ENCODE measurements around the gene TGFBR3.

The TGFBR3 gene

DNA sequence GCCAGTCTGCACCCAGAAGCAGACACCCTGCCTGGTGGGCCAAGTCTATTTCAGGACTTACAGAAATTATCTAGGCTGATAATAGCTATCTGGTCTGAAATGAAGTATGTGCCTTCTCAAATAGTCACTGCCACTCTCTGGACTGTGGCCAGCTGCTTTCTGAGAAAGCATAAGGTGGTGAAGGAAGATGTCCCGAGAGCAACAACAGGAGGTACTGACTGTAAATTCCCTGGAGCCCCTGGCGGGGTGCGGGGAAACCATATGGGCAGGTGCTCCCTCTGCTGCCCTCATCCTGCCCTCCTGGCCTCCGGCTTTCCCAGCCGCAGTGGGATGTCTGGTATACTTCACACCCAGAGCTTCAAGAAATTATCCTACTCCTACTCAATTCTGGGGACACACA is 86.8 kb downstream of the TGFBR3 start:
- Histone ChIP-seq H3K4me2 (ENCODE audit: low read length) (no peak overlapping the region), H3K9me3 (ENCODE audit: low read length) (no peaks in the 10 kb centered on the region), H3K9ac (ENCODE audit: low read length) (no peak overlapping the region), H3K4me3 (ENCODE audit: low read depth, low read length, poor library complexity, severe bottlenecking) (no peak overlapping the region), H3F3A (ENCODE audit: insufficient read depth, low read length) (no peaks in the 10 kb centered on the region), H3K27ac (ENCODE audit: low read depth, low read length, poor library complexity, severe bottlenecking) (no peak overlapping the region), H2AFZ (ENCODE audit: low read length) (no peak overlapping the region), H3K27me3 (ENCODE audit: insufficient read depth, low read length) (no peaks in the 10 kb centered on the region), H3K79me2 (ENCODE audit: insufficient read depth, low read length) (no peaks in the 10 kb centered on the region), H3K4me1 (ENCODE audit: insufficient read depth, low read length, severe bottlenecking) (peaks cover 12% of the 10 kb centered on the region), H3K9me2 (ENCODE audit: low read depth, low read length) (no peaks in the 10 kb centered on the region), H4K20me1 (ENCODE audit: insufficient read depth, low read length) (no peaks in the 10 kb centered on the region), H3K36me3 (ENCODE audit: insufficient read depth, low read length) (no peaks in the 10 kb centered on the region)
- TF ChIP-seq, protein P1, sequence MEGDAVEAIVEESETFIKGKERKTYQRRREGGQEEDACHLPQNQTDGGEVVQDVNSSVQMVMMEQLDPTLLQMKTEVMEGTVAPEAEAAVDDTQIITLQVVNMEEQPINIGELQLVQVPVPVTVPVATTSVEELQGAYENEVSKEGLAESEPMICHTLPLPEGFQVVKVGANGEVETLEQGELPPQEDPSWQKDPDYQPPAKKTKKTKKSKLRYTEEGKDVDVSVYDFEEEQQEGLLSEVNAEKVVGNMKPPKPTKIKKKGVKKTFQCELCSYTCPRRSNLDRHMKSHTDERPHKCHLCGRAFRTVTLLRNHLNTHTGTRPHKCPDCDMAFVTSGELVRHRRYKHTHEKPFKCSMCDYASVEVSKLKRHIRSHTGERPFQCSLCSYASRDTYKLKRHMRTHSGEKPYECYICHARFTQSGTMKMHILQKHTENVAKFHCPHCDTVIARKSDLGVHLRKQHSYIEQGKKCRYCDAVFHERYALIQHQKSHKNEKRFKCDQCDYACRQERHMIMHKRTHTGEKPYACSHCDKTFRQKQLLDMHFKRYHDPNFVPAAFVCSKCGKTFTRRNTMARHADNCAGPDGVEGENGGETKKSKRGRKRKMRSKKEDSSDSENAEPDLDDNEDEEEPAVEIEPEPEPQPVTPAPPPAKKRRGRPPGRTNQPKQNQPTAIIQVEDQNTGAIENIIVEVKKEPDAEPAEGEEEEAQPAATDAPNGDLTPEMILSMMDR (IDR thresholded peaks at IDR 0.05; ENCODE audit: low read length) = no peak
- TF ChIP-seq EZH2 (IDR thresholded peaks at IDR 0.05; ENCODE audit: borderline replicate concordance, low read length) = no peak

DNA sequence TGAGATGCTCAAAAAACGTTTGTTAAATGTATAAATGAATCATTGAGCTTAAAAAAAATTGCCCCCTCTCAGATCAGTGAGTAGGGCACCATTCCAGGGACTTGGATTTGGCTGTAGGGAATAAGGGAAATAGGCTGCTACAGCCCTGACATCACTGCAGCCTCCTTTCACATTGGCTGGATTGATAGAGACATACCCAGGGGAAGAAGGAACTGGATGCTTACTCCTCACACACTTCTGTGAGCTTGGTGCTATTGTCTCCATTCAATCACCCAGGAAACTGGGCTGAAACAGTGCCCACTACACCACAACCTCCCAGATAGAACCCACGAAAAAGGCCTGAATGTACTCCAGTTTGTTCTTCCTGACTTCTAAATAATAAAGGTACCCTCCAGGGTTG is 87.2 kb downstream of the TGFBR3 start:
- Histone ChIP-seq H3K36me3 (ENCODE audit: insufficient read depth, low read length) (no peaks in the 10 kb centered on the region), H3K27ac (ENCODE audit: low read depth, low read length, poor library complexity, severe bottlenecking) (no peak overlapping the region), H3K9me2 (ENCODE audit: low read depth, low read length) (no peaks in the 10 kb centered on the region), H3K4me3 (ENCODE audit: low read depth, low read length, poor library complexity, severe bottlenecking) (no peak overlapping the region), H3K4me1 (ENCODE audit: insufficient read depth, low read length, severe bottlenecking) (peaks cover 8% of the 10 kb centered on the region), H4K20me1 (ENCODE audit: insufficient read depth, low read length) (no peaks in the 10 kb centered on the region), H2AFZ (ENCODE audit: low read length) (no peak overlapping the region), H3K27me3 (ENCODE audit: insufficient read depth, low read length) (no peaks in the 10 kb centered on the region), H3K4me2 (ENCODE audit: low read length) (no peak overlapping the region), H3K9ac (ENCODE audit: low read length) (no peak overlapping the region), H3K9me3 (ENCODE audit: low read length) (no peaks in the 10 kb centered on the region), H3K79me2 (ENCODE audit: insufficient read depth, low read length) (no peaks in the 10 kb centered on the region), H3F3A (ENCODE audit: insufficient read depth, low read length) (no peaks in the 10 kb centered on the region)
- TF ChIP-seq EZH2 (IDR thresholded peaks at IDR 0.05; ENCODE audit: borderline replicate concordance, low read length) = no peak
- TF ChIP-seq, protein P1 (IDR thresholded peaks at IDR 0.05; ENCODE audit: low read length) = no peak

DNA sequence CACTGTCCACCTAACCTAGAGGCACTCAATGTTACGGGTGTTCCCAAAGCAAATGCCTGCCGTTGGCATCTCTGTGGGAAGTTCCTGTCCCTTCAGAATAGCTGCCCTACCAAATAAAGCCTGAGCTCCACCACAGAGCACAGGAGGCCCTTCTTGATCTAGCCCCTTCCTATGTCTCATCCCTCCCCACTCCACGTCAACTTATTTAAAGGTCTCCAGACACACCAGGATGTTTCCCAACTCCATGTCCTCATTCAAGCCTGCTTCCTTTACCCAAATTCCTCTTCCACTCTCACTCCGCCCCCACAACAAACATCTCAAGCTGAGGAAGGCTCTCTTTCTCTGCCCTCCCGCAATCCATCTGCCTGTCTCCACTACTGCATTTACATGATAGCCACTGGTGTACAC is 87.7 kb downstream of the TGFBR3 start:
- H3K27ac ChIP-seq (ENCODE audit: low read depth, low read length, poor library complexity, severe bottlenecking) = no peak overlapping the region
- peaks cover 3% of the 10 kb centered on the region for H3K4me1 ChIP-seq (ENCODE audit: insufficient read depth, low read length, severe bottlenecking)
- no peaks in the 10 kb centered on the region for H3K36me3 ChIP-seq (ENCODE audit: insufficient read depth, low read length)
- H3K79me2 ChIP-seq (ENCODE audit: insufficient read depth, low read length) = no peaks in the 10 kb centered on the region
- no peaks in the 10 kb centered on the region for H3K9me3 ChIP-seq (ENCODE audit: low read length)
- H3K27me3 ChIP-seq (ENCODE audit: insufficient read depth, low read length) = no peaks in the 10 kb centered on the region
- no peak overlapping the region for H3K4me2 ChIP-seq (ENCODE audit: low read length)
- no peak overlapping the region for H2AFZ ChIP-seq (ENCODE audit: low read length)
- H3K9ac ChIP-seq (ENCODE audit: low read length) = no peak overlapping the region
- H3K9me2 ChIP-seq (ENCODE audit: low read depth, low read length) = no peaks in the 10 kb centered on the region
- H4K20me1 ChIP-seq (ENCODE audit: insufficient read depth, low read length) = no peaks in the 10 kb centered on the region
- no peak for TF ChIP-seq EZH2 (IDR thresholded peaks at IDR 0.05; ENCODE audit: borderline replicate concordance, low read length)
- TF ChIP-seq, protein P1 (IDR thresholded peaks at IDR 0.05; ENCODE audit: low read length) = no peak
- H3F3A ChIP-seq (ENCODE audit: insufficient read depth, low read length) = no peaks in the 10 kb centered on the region
- H3K4me3 ChIP-seq (ENCODE audit: low read depth, low read length, poor library complexity, severe bottlenecking) = no peak overlapping the region
